Bronchial epithelial cell (primary cell): ENCODE data around the gene MAST4. TPM values are rescaled to one million over a fixed set of nuclear protein-coding genes. Genes with fewer than 3 reads are reported as not detected.

Experiments
- DNase-seq: peaks from one replicate; pipeline ENCODE4 v3.0.0-alpha.2; 2010; ENCODE audit warnings: low read depth
- FAIRE-seq: peaks from 2 replicates; lab custom pipeline; 2011; peaks lifted over from hg19 to GRCh38; lab: Jason Lieb, UNC
- H3K27me3 ChIP-seq: 2 replicates; pipeline ENCODE4 v1.5.1; 2011; ENCODE audit warnings: low read length; ENCODE audit not compliant: control insufficient read depth, insufficient read depth
- H3K36me3 ChIP-seq: 2 replicates; pipeline ENCODE4 v1.5.1; 2011; ENCODE audit warnings: low read length; ENCODE audit not compliant: control insufficient read depth, insufficient read depth
- H3K4me3 ChIP-seq: 2 replicates; pipeline ENCODE4 v1.5.1; 2011; ENCODE audit warnings: mild to moderate bottlenecking, low read depth, low read length, control low read depth
- total RNA-seq: library from RNA; depleted of rRNA; stranded (reverse); fragments of >200 nt; gene quantifications from 2 replicates; pipeline ENCODE4 v1.2.1, GENCODE V29; 2014
- TF ChIP-seq, protein P1 (sequence below): IDR thresholded peaks from 2 replicates; pipeline ENCODE4 v1.5.1; 2011; ENCODE audit warnings: mild to moderate bottlenecking, moderate library complexity, low read length, control low read depth, inconsistent platforms; ENCODE audit not compliant: insufficient read depth, severe bottlenecking

Gene MAST4
- total RNA-seq, 1 donor from 2014 or later = 10.3 TPM

GRCh38 chr5:67202828-67203227 lies 606.6 kb downstream of the MAST4 start:
- DNase-seq = no peak
- FAIRE-seq = no peak
- Histone ChIP-seq H3K27me3 (no peaks in the 10 kb centered on the region), H3K4me3 (no peak overlapping the region), H3K36me3 (no peaks in the 10 kb centered on the region)
- TF ChIP-seq, protein P1, sequence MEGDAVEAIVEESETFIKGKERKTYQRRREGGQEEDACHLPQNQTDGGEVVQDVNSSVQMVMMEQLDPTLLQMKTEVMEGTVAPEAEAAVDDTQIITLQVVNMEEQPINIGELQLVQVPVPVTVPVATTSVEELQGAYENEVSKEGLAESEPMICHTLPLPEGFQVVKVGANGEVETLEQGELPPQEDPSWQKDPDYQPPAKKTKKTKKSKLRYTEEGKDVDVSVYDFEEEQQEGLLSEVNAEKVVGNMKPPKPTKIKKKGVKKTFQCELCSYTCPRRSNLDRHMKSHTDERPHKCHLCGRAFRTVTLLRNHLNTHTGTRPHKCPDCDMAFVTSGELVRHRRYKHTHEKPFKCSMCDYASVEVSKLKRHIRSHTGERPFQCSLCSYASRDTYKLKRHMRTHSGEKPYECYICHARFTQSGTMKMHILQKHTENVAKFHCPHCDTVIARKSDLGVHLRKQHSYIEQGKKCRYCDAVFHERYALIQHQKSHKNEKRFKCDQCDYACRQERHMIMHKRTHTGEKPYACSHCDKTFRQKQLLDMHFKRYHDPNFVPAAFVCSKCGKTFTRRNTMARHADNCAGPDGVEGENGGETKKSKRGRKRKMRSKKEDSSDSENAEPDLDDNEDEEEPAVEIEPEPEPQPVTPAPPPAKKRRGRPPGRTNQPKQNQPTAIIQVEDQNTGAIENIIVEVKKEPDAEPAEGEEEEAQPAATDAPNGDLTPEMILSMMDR = no peak

GRCh38 chr5:67203701-67204074 lies 607.5 kb downstream of the MAST4 start:
- DNase-seq (no peak), FAIRE-seq (no peak)
- TF ChIP-seq, protein P1 = no peak

GRCh38 chr5:67204821-67205220 lies 608.6 kb downstream of the MAST4 start:
- DNase-seq = no peak
- no peaks in the 10 kb centered on the region for H3K36me3 ChIP-seq
- H3K4me3 ChIP-seq = no peak overlapping the region
- TF ChIP-seq, protein P1 = no peak
- H3K27me3 ChIP-seq = no peaks in the 10 kb centered on the region
- FAIRE-seq = no peak

More at GRCh38 chr5:67203701-67204074, 607.5 kb downstream of the MAST4 start:
- H3K4me3 ChIP-seq = no peak overlapping the region
- H3K36me3 ChIP-seq = no peaks in the 10 kb centered on the region
- no peaks in the 10 kb centered on the region for H3K27me3 ChIP-seq

GRCh38 chr5:67205981-67206380 lies 609.8 kb downstream of the MAST4 start:
- FAIRE-seq = no peak
- TF ChIP-seq, protein P1 = no peak
- H3K36me3 ChIP-seq = no peaks in the 10 kb centered on the region
- no peak for DNase-seq
- H3K4me3 ChIP-seq = no peak overlapping the region
- no peaks in the 10 kb centered on the region for H3K27me3 ChIP-seq

- no peak for DNase-seq
- Histone ChIP-seq H3K36me3 (no peaks in the 10 kb centered on the region), H3K4me3 (no peak overlapping the region), H3K27me3 (no peaks in the 10 kb centered on the region)
- no peak for FAIRE-seq
- TF ChIP-seq, protein P1 = no peak
These were observed 610.3 kb downstream of the MAST4 start for GRCh38 chr5:67206461-67206860.

- peak; percentile 100 for DNase-seq
- H3K27me3 ChIP-seq = no peaks in the 10 kb centered on the region
- TF ChIP-seq, protein P1 = no peak
- H3K4me3 ChIP-seq = no peak overlapping the region
- FAIRE-seq = peak; percentile 50
- no peaks in the 10 kb centered on the region for H3K36me3 ChIP-seq
These were observed 610.7 kb downstream of the MAST4 start for GRCh38 chr5:67206929-67207328.
